HepG2 (cell line): Measurements from ENCODE around the gene RARG. TPM values are rescaled to one million over a fixed set of nuclear protein-coding genes. Genes with fewer than 3 reads are reported as not detected.

Experiments
- GFI1 ChIP-seq: sonication (generic); formaldehyde crosslinking; IDR thresholded peaks from 2 replicates; pipeline ENCODE4 v1.5.0; 2020; ENCODE audit warnings: missing genetic modification reagents, mild to moderate bottlenecking, borderline replicate concordance
- IKZF5 ChIP-seq: IDR thresholded peaks from 2 replicates; pipeline ENCODE4 v1.6.1; 2018; ENCODE audit warnings: missing genetic modification reagents, mild to moderate bottlenecking, missing compliant biosample characterization
- NFYC ChIP-seq: IDR thresholded peaks from 2 replicates; pipeline ENCODE4 v1.6.1; 2016; ENCODE audit warnings: missing genetic modification reagents, missing compliant biosample characterization
- RBM22 ChIP-seq: fragments of 200-400 bp; formaldehyde crosslinking; optimal IDR thresholded peaks from 2 replicates; pipeline ENCODE3; 2017; ENCODE audit warnings: mild to moderate bottlenecking, low read length, moderate library complexity
- SMYD3 ChIP-seq: sonication (generic); formaldehyde crosslinking; IDR thresholded peaks from 2 replicates; pipeline ENCODE4 v1.8.1; 2023; ENCODE audit warnings: mild to moderate bottlenecking, missing genetic modification reagents
- ZBTB25 ChIP-seq: IDR thresholded peaks from 2 replicates; pipeline ENCODE4 v1.6.1; 2018; ENCODE audit warnings: missing genetic modification reagents
- ZBTB38 ChIP-seq: sonication (generic); formaldehyde crosslinking; IDR thresholded peaks from 2 replicates; pipeline ENCODE4 v1.5.1; 2020; ENCODE audit warnings: mild to moderate bottlenecking, missing genetic modification reagents
- ZNF205 ChIP-seq: IDR thresholded peaks from 2 replicates; pipeline ENCODE4 v1.6.1; 2018; ENCODE audit warnings: missing biosample characterization, missing genetic modification reagents
- ZNF563 ChIP-seq: sonication (generic); formaldehyde crosslinking; IDR thresholded peaks from 2 replicates; pipeline ENCODE4 v1.8.0; 2022; ENCODE audit warnings: mild to moderate bottlenecking, moderate library complexity, missing genetic modification reagents
- ZNF883 ChIP-seq: sonication (generic); formaldehyde crosslinking; IDR thresholded peaks from 2 replicates; pipeline ENCODE4 v1.5.1; 2020; ENCODE audit warnings: mild to moderate bottlenecking, missing genetic modification reagents; ENCODE audit errors: not compliant biosample characterization
- polyA plus RNA-seq, 8 experiments: library from polyadenylated mRNA; depleted of rRNA in 3 of 8; stranded (reverse) in 7 of 8; unstranded in 1 of 8; fragments of >200 nt; fragmentation: Illumina TruSeq in 4 of 8; extraction: Trizol in 4 of 8; gene quantifications; 2 replicates each; pipeline versions ENCODE4 v1.2.1 to v1.2.3, GENCODE V29; 2011 to 2016; ENCODE audit warnings: low read depth in 4 of 8, missing spikeins in 1 of 8, mixed read lengths in 1 of 8; ENCODE audit not compliant: insufficient read depth in 1 of 8
- total RNA-seq, 5 experiments: library from RNA; depleted of rRNA; stranded (reverse); fragments of >200 nt; fragmentation: Illumina TruSeq; extraction: Trizol; gene quantifications; 2 replicates each; pipeline ENCODE4 v1.2.3, GENCODE V29; 2016; ENCODE audit warnings: low read depth in 1 of 5

RARG gene
- total and polyA plus RNA-seq, 2 of the 13 experiments (the other 11 are each of a cell fraction or from before 2014, with no cell fraction given) = 0.77 to 1.5 TPM

GRCh38 chr12:53190108-53190729, 41.8 kb downstream of the RARG start (continued):
- TF ChIP-seq IKZF5 (CRISPR knock-in tag) (no peak), GFI1 (CRISPR knock-in tag) (no peak), SMYD3 (CRISPR knock-in tag) (no peak), RBM22 (peak; percentile 71), NFYC (CRISPR knock-in tag) (no peak), ZNF883 (CRISPR knock-in tag) (no peak), ZBTB25 (CRISPR knock-in tag) (no peak), ZNF205 (CRISPR knock-in tag) (no peak), ZBTB38 (peak; percentile 82), ZNF563 (CRISPR knock-in tag) (no peak)
- TF ChIP-seq, all 625 proteins: peak for 38
